ENCODE data around the gene HCN4.

- TF ChIP-seq CTCF (IDR thresholded peaks at IDR 0.05; ENCODE audit: poor library complexity, severe bottlenecking) (no peak), RAD21 (conservative IDR thresholded peaks at IDR 0.05) (no peak), TAF1 (IDR thresholded peaks at IDR 0.05; ENCODE audit: low read depth) (no peak), EP300 (conservative IDR thresholded peaks at IDR 0.05; ENCODE audit: poor library complexity, severe bottlenecking) (no peak), EZH2 (IDR thresholded peaks at IDR 0.05; ENCODE audit: borderline replicate concordance, insufficient read depth, low read length, poor library complexity, severe bottlenecking) (no peak)
Observed at GRCh38 chr15:73329501-73330200, 39.1 kb downstream of the HCN4 start.

Measured in neural cell (in vitro differentiated cells).